GM12892 (cell line): ENCODE measurements around the gene ABCC4.

Source experiments
- POLR2A ChIP-seq: IDR thresholded peaks from 2 replicates; pipeline ENCODE4 v1.6.1; 2011; ENCODE audit warnings: low read depth, low read length, control low read depth
- POLR2AphosphoS5 ChIP-seq: IDR thresholded peaks from 2 replicates; pipeline ENCODE4 v1.6.1; 2011; ENCODE audit warnings: low read depth, low read length, control low read depth
- TAF1 ChIP-seq: IDR thresholded peaks from 2 replicates; pipeline ENCODE4 v1.6.1; 2011; ENCODE audit warnings: low read depth, mild to moderate bottlenecking, control low read depth, low read length, borderline replicate concordance

DNA sequence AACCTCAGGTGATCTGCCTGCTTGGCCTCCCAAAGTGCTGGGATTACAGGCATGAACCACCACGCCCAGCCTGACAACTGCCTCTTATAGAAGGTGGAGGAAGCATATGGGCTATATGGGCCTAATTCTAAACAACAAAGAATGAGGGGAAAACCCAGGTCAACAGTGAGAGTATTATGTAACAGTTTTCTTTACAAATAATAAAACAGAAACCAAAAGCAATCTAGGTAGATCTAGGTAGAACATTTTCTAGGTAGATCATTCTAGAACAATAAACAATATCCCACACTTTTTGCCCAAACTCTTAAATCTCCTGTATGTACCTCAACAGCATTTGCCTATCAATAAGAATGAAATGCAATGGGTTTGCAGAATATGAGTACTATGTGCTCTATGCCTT is 267.4 kb downstream of the ABCC4 start:
- TF ChIP-seq POLR2A: no peak
- no peak for TF ChIP-seq POLR2AphosphoS5
- no peak for TF ChIP-seq TAF1
